Stimulated activated CD8-positive, alpha-beta memory T cell treated with anti-CD3 and anti-CD28 coated beads, Interleukin-15, amount 100 ng/mL, for 24 hours (primary cell): ENCODE results near the gene ADAT2.

Experiments
- DNase-seq: peaks from one replicate; pipeline ENCODE4 v3.0.0-alpha.2; 2020; ENCODE audit warnings: low read depth

The ADAT2 gene

DNA sequence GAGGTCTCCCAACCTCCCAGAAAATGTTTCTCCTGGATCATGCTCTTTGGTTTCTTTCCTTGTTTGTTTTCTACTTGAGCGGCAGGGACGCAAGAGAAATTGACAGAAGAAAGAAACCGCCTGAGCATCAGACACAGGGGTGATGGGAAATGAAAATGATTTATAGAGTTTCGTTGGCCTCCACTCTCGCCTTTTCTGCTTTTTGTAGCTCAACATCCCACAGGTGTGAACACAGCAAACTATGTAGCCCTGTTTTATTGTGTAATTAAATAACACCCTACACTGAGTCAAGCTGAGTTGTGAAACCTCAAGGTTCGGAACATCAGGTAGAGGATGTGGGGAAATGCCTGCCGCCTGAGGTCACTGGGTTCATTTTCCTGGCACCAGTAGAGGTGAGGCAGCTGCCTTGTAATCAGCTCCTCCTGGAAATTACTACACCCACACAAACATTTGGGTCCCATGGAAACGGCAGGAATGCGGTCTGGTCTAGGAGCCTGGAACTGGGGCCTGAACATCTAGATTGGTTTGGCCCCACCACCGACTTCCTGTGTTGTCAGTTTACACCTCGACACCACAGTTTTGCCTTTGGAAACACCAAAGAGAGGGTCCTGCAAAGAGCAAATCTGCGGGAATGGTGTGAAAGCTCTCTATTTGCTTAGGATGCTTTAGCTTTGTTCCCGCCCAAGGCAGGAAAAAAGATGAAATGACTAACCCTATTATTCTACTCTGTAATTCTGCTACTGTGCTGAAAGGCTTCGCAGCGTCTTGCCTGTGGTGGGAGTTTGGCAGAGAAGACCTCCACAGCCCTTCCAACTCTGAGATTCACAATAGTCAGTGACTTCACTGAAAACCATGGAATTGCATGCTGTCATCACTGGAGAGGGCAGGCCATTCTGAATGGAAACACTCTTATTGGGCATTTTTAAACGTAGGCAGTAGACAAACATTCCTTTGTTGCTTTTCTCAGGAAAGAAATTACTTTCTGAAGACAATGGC is 53.0 kb downstream of the ADAT2 start:
- DNase-seq: no peak

DNA sequence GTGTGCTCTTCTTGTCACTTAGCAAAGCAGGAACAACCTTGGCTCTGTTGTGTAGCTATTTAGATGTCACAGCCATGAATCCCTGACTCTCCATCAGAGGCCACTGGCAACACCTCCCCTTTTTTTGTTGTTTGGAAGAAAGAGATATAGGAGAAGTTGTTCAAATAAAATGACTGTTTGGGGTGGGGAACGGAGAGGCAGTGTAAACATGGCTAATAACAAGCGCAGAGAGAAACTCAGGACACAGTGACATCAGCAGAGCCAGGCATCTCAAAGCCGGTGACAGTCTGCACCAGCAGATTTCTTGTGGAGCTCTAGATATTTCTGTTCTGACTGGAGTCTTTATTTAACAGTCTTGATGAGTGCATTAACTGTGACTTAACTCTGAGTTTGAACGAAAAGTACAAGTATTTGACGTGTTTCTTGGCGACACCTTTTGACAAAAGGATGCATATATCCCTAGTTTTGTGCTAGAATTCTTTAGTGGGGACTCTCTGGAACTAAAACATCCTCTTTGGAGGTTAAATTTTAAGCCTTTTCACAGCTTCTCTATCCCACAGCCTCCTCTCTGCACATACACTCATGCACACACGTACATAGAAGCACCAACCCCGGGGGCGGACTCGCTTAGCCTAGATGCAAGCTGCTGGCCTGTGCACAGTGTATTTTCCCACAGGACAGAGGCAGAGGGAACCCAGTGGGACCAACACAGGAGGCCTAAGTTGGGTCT is 53.8 kb downstream of the ADAT2 start:
- DNase-seq: no peak

DNA sequence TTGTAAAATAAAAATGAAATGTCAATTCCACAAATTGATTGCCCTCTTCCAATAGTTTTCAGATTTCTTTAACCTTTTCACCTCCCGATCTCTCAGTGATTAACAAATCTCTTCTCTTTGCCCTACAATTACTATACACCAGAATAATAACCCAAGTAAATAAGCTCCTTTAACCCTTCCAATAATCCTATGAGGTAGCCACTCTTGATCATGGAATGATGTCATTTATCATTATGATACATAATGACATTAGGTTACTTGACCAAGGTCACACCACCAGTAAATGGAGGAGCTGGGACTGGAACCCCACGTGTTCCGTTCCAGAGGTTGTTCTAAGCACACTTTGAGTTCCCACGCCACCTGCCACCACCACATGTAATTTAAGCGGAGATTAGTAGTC is 54.8 kb downstream of the ADAT2 start:
- no peak for DNase-seq

DNA sequence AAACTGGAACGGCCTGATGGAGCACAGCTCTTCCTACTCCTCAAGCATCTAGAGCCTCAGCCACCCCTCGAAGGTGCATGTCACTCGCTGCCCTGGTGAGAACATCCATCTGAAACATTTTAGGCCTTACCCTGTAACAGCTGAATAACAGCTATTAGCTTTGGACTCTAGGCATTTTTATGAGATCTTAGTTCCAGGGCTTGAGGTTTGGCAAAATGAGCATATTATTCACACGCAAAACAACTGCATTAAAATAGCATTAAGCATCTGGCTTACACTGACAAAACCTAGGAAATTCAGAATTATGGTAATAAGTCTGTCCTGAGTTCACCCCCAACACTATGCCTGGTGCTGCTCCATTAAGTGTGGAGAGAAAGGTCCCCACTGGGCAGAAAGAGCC is 56.1 kb downstream of the ADAT2 start:
- DNase-seq: no peak

DNA sequence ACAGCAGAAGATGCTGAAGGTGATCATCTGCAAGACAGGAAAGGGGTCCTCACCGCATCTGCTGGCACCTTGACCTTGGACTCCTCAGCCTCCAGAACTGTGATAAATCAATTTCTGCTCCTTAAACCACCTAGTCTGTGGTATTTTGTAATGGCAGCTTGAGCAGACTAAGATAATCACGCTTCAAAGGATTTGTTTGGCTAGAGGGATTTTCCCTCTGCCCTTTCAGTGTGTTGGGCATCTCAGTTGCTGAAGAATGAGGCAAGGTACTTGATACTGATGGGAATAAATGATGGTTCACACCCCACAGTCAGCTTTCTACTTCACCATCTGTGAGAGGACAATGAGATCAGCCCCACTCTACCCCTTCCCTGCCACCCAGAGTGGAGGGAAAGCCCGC is 60.2 kb downstream of the ADAT2 start:
- DNase-seq: no peak

DNA sequence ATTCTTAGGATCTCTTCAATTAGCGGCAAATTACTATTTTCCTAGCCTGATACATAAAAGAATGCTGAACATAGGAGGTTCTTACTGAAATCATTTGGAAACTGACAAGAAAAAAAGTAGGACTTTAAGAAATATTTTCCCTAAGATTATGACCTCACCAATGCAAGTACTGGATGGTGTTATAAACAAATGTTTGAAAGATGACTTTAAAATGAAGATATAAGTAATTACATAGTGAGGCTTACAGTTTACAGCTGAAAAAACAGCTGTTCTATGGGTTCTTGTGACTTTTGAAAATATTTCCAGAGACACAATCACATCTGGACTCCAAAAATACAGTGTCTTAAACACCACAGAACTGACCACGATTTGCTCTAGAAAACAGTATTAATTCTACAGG is 64.9 kb downstream of the ADAT2 start:
- DNase-seq: no peak

DNA sequence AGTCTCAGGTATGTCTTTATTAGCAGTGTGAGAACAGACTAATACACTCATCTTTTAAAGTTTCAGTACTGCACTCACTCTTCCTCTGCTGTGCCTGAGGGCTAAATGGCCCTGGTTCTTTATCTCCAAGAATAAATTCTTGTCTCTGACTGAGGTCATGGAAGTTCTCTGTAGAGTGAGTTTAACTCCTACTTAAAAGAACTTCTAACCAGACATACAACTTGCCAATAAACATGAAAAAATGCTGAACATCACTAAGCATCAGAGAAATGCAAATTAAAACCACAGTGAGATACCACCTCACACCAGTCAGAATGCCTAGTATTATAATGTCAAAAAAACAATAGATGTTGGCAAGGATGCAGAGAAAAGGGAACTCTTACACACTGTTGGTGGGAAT is 73.6 kb downstream of the ADAT2 start:
- DNase-seq: no peak

DNA sequence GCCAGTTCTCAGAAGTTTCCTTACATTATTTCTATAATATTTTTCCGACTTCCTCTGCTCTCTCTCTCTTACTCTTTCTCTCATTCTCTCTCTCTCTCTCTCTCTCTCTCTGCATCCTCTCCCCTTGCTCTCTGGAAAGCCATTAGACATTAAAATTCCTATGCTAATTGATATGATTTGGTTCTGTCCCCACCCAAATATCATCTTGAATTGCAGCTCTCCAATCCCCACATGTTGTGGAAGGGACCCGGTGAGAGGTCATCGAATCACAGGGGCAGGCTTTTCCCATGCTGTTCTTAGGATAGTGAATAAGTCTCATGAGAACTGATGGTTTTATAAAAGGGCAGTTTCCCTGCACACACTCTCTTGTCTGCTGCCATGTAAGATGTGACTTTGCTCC is 74.1 kb downstream of the ADAT2 start:
- DNase-seq: no peak

DNA sequence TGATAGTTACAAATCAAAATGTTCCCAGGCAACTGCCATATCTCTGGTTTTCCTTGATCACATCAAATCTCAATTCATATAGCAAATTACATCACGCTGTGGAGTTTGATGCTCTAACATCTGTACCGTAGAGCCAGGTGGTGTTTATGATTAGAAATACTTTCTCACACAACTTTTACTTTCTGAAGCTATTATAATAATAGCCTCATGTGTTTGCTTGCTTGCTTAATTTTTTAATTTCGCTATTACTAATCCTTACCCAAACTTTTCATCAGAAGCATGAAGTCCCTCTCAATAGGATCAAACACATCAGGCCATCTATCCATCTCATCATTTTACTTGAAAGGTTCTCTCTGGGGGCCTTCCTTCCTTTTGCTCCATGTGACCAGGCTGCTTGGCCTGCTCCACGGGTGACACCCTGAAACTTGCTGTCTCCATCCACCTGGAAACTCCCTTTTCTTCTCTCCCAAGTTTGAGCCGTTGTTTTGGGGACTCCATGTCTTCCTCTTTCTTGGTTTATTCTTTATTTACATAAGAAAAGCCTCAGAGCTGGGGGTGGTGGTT is 75.4 kb downstream of the ADAT2 start:
- DNase-seq: no peak

DNA sequence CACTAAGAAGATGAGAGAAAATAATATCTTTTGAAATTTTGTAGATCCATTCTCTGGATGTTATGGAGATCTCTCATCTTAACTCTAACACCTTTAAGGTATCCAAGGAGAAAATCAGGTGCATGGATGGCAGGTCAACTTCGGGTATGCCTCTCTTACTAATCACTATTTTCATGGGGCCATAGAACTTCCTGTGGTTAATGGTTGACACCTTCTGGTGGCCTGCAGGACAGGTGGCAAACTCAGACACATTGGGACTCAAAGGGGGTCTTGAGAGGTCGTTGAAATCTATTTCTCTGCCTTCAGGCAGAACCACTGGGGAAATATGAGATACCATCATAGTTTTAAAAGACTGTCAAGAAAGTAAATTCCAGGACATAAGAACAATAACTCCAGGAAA is 76.5 kb downstream of the ADAT2 start:
- no peak for DNase-seq
